NCI-H1436 treated with DMSO at 0.1 percent for 48 hours (cell line): ENCODE measurements around the gene TRPV6.

Source experiments
- DNase-seq: peaks from one replicate; lab custom pipeline; 2025; lab: John Stamatoyannopoulos, UW

Gene TRPV6

DNA sequence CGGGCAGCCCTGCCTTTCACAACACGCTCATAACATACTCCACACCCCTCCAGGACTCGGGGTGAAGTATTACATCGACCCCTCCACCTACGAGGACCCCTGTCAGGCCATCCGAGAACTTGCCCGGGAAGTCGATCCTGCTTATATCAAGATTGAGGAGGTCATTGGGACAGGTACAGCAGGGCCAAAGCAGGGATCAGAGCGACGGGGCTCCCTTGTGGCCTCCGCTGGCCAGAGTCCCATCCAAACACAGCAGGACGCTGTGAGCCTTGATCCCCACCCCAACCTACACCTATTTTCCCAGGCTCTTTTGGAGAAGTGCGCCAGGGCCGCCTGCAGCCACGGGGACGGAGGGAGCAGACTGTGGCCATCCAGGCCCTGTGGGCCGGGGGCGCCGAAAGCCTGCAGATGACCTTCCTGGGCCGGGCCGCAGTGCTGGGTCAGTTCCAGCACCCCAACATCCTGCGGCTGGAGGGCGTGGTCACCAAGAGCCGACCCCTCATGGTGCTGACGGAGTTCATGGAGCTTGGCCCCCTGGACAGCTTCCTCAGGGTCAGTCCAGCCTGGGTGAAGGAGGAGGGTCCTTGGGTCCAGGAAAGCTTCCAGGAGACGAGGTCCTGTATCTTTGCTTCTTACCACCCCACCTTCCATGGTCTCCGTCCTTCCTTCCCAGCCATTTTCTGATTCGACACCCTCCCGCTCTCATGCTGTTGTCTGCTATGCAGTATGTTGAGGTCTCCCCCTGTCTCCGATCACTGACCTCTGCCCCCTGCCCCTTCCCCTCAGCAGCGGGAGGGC lies 17.2 kb downstream of the TRPV6 start:
- DNase-seq, result no peak

DNA sequence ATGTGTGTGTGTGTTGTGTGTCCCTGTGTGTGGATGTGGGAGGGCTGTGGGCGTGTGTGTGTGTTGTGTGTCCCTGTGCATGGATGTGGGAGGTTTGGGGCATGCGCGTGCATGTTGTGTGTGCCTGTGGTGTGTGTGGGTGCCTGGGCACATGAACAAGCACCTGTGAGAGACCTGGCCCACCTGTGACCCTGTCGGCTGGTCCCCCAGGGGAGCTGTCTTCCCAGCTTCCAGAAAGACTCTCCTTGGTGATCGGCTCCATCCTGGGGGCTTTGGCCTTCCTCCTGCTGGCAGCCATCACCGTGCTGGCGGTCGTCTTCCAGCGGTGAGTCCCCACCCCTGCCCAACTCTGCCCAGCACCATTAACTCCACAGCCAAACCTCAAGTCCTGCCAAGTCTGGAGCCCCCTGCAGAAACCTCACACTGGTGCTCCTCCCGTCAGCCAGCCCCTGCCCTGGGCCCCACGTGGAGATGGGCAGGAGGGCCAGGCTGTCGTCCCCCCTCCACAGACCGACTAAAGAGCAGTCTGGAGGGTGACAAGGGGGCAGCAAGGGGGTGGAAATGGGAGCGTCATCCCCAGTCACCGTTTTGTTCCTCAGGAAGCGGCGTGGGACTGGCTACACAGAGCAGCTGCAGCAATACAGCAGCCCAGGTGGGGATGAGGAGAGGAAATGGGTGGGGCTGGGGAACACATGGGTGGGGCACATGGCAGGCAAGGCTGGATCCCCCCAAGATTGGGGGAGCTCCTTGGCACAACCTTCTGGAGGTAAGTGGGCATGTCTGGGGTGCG lies 18.0 kb downstream of the TRPV6 start:
- no peak for DNase-seq

DNA sequence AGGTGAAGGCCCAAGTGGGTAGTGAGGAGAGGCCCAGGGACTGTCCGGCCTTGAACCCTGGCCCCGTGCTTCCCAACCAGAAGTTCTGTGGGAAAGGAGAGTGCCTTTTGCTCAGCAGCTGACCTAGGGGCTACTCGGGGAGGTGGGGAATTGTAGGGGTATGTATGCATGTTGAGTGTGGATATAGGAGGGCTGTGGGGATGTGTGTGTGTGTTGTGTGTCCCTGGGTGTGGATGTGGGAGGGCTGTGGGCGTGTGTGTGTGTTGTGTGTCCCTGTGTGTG lies 18.5 kb downstream of the TRPV6 start:
- DNase-seq, result no peak

DNA sequence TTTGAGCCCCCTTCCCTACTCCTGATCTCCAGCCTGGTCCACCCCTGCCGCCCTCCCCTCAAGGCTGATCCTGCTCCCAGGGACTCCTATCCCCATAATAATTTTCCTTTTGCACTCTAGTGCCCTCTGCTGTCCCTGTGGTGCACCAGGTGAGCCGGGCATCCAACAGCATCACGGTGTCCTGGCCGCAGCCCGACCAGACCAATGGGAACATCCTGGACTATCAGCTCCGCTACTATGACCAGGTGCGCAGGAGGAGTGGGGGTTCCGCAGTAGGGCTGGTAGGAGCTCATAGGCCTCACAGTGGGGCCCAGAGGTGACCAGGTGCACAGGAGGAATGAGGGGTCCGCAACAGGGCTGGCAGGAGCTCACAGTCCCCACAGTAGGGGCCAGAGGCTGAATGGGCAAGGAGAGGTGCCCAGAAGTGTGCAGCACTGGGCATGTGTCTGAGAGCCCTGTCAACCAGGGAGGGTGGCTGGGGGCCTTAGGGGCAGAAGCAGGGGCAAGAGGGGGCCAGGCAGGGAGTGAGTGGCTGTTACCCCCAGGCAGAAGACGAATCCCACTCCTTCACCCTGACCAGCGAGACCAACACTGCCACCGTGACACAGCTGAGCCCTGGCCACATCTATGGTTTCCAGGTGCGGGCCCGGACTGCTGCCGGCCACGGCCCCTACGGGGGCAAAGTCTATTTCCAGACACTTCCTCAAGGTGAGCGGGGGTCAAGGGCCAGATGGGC lies 19.0 kb downstream of the TRPV6 start:
- no peak for DNase-seq

DNA sequence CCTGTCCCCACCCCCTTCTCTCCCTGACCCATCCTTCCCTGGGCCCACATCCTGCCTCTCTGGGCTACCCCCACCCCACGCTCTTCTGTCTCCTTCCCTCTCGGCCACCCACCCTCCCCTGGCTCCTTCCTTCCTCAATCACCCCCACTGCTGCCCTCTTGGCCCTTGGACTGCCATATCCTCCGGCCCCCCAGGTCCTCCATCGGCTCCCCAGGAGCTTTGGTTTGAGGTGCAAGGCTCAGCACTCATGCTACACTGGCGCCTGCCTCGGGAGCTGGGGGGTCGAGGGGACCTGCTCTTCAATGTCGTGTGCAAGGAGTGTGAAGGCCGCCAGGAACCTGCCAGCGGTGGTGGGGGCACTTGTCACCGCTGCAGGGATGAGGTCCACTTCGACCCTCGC lies 19.8 kb downstream of the TRPV6 start:
- DNase-seq, result no peak

DNA sequence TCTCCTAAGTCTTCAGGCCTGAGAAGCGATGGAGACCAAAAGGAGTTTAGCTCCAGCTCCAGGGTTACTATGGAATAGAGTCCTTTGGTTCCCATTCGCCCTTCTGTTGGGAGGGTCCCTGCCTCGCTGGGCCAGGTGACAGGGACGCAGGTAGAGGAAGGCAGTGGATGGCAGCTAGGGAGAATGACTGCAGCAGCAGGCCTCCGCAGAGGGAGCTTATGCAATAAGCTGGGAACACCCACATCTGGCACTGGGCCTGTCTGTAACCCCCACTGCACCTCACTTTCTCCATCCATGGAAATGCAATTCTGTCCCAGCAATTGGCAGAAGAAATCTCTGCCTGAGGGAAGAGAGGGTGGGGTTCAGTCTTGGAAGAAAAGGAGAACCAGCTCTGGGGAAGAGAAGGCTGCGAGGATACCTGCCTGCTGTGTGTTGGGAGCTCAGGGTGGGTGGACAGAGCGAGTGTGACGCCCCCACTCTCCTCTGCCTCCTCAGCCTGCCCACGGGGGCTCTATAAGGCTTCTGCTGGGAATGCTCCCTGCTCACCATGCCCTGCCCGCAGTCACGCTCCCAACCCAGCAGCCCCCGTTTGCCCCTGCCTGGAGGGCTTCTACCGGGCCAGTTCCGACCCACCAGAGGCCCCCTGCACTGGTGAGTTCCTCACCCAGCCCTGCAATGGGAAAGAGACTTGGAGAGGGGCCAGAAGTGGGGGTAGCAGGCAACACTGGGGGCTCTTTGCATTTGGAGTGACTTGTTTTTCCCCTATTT lies 20.4 kb downstream of the TRPV6 start:
- DNase-seq, result no peak

DNA sequence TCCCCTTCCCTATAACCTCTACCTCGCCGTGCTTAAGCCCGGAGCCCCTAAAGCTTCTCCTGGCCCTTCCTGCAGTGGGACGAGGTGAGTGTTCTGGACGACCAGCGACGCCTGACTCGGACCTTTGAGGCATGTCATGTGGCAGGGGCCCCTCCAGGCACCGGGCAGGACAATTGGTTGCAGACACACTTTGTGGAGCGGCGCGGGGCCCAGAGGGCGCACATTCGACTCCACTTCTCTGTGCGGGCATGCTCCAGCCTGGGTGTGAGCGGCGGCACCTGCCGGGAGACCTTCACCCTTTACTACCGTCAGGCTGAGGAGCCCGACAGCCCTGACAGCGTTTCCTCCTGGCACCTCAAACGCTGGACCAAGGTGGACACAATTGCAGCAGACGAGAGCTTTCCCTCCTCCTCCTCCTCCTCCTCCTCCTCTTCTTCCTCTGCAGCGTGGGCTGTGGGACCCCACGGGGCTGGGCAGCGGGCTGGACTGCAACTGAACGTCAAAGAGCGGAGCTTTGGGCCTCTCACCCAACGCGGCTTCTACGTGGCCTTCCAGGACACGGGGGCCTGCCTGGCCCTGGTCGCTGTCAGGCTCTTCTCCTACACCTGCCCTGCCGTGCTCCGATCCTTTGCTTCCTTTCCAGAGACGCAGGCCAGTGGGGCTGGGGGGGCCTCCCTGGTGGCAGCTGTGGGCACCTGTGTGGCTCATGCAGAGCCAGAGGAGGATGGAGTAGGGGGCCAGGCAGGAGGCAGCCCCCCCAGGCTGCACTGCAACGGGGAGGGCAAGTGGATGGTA lies 21.5 kb downstream of the TRPV6 start:
- DNase-seq, result no peak

DNA sequence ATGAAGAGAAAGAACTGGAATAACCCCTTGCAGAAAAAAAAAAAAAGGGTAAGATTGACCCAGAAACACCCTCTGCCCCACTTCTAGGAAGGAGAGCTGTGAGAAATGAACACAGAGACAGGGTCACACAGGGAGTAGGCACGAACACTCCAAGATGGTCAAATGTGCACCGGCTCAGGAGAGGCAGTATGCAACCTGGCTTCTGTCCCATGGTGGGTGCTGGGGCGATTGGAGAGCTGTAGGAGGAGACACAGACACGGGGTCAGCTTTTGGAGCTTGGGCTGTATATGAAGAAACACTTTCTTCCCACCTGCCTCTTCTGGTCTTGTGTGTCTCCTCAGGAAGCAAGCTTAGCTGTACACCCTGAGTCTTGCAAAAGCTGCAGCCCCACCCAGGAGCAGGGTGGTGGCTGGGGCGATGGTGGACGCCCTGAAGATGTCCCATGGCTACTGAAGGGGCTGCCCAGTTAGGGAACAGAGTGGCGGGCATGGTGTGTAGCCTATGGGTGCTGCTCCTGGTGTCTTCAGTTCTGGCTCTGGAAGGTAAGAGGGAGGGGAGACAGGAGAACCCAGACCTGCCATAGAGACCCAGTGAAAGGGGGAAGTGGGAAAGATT lies 22.7 kb downstream of the TRPV6 start:
- DNase-seq, result no peak

DNA sequence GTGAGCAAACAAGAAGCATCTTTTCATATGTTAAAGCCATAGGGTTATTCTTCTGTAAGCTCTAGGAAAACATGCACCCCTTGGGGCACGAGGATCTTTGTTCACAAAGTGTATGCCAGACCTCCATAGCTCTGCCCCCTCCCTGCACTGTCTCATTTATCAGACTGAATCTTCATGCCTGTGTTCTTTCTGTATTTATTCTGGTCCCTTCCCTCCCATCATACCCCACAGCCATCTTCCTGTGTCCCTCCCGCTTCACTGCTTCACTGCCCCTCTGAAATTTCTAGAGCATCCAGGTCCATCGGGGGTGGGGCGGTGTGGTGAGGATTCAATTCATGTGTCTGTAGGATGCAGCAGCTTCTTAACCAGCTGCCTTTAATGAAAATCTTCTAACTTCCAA lies 23.2 kb downstream of the TRPV6 start:
- DNase-seq, result no peak

DNA sequence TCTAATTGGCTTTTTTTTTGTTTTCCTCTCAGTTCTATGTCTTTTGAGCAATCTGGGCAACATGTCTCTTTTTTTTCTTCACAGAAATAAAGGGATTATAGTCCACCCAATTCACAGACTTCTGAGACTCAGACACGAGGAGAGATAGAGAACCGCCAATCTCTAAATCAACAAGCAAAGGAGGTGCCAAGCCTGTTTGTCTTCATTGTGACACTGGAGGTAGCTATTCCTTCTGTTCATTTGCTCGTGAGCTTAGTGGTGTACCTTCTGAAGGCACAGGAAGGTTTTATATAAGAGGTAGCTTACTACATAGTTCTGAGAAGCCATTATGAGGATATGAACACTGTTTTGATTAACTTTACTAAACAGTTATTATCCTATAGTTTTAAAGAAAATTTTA lies 24.6 kb downstream of the TRPV6 start:
- DNase-seq, result no peak

DNA sequence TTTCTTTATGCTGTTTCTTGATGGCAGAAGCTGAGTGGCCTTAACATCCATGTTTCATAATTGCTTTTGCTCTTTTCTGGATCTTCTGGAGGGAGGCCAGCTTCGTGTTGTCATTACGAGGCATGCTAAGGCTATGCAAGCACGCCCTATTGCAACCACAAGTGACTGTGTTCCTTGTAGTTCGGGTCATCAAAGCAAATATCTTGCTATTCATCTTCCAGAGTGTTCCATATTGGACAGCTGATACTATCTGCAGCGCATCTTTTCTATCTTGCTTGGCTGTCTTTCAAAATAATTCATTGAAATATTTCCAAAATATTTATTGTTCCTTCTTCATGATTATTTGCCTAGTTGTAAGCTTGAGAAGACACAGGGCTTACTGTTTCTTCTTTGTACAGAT lies 25.7 kb downstream of the TRPV6 start:
- no peak for DNase-seq

DNA sequence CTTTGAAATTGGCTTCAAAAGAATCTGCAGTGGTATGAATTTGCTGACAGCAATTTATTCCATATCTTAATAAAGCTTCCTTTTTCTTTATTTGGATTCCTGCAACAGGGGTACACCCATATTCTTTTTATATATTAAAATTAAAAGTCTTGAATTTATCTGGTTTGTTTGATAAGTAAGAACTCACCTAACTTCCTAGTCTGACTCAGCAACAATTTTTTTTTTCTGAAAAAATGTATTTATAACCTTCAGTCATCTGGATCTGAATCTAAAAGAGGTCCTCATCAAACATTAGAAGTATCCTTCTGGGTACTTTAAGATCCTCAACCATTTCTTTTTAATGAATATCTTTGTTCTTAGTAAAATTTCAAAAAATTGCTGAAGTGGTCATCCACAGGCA lies 26.1 kb downstream of the TRPV6 start:
- no peak for DNase-seq

DNA sequence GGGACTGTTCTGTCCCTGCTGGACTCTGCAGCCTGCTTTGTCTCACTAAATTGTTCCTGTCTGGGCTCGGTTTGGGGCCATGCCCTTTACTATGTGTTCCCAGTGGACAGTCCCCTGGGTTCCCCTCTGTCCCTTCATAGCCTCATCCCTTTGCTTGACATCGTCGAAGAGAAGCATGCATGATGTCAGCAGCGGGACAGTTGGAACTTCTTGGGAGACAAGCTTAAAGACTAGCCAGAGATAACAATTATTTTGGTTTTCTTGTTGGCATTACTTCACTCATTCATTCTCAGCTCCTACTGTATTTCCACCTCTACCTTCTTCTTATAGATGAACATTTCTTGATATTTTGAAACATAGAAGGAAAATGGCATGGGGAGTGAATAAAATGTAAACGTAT lies 27.9 kb downstream of the TRPV6 start:
- no peak for DNase-seq

DNA sequence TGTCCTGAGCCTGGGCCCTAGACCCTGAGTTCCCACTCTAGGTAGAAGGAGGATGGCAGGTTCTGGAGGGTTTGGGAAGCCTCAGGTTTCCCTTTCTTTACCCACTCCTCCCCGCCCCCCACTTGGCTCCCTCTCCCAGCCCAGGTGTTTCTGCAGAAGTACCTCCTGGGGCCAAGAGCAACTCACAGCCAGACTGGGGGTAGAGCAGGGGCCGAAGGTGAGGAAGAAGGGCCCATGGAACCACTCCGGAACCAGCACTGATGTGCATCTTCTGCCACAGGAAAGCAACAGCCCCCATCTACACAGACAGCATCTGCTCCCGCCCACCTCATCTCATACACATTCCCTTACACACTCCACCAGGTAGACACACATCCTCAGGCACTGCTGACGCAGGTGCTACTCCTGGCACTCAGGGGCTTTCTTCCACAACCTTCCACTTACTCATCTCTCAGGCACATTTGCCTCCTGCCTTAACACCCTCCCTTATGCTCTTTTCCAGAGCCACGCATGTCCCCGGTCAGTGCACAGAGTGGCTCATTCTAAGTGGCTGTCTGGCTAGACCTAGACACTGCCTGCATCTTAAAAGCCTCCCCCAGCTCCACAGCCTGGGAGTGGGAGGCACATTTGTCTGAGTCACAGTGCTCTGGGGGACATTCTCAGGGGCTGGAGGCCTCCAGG lies 28.8 kb downstream of the TRPV6 start:
- no peak for DNase-seq

DNA sequence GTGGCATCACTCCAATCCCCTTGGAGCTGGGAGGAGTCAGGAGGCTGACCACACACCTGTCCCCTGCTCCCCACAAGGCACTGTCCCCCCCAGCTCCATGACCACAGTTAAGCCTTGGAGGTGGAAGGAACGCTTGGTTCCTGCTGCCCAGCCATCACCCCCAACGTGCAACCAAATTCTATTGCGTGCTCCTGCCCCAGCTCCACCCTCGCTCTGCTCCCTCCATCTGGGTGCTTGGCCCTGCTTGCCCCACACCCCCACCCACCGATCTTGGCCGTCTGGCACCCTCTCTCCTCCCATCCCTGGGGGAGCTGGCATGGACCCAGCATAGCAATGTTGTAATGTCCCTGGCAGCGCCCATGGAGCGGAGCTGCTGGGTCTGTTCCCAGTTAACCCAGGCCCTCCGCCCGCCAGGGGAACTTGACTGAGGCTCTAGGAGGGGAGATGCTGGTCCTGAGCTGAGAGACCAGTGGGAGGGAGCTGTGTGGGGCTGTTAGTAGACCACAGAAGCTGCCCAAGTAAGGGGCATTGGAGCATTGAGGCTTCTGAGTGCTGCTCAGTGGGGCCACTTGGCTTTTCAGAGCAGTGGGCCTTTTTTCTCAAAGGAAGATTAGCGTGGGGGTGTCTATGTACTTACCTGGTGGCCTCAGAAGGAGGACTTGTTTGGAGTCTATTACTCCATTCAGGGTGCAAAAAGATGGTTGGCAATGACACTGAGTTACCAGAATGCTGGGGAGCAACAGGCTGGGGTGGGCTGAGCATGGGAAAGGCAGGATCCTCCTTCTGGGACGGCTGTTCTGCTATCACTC lies 29.6 kb downstream of the TRPV6 start:
- DNase-seq, result no peak

DNA sequence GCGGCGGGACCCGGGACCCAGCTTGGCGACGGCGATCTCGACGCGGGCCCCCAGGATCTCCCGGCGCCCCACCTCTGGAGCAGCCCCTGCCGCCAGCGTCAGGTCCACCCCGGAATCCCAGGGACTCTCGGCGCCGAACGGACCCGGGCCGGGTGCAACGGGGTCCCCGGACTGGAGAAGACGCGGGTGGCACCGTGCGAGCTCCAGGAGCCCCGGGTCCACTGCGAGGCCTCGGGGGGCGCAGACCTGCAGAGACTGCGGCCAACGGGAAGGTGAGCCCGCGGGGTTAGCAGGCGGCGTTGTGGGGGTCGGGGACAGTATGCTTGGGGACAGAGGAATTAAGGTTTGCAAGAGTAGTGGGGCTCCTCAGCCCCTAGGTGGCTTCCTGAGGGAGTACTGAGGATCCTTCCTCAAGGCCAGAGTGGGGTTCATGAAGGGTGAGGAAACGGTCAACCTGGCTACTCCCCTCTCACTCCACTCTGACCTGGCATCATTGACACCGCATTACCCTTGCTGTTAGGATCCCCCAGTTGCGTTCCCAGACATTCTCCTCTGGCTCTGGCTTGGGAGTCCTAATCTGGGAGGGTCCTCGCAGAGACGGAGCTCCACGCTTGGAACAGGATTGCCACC lies 30.3 kb downstream of the TRPV6 start:
- no peak for DNase-seq

DNA sequence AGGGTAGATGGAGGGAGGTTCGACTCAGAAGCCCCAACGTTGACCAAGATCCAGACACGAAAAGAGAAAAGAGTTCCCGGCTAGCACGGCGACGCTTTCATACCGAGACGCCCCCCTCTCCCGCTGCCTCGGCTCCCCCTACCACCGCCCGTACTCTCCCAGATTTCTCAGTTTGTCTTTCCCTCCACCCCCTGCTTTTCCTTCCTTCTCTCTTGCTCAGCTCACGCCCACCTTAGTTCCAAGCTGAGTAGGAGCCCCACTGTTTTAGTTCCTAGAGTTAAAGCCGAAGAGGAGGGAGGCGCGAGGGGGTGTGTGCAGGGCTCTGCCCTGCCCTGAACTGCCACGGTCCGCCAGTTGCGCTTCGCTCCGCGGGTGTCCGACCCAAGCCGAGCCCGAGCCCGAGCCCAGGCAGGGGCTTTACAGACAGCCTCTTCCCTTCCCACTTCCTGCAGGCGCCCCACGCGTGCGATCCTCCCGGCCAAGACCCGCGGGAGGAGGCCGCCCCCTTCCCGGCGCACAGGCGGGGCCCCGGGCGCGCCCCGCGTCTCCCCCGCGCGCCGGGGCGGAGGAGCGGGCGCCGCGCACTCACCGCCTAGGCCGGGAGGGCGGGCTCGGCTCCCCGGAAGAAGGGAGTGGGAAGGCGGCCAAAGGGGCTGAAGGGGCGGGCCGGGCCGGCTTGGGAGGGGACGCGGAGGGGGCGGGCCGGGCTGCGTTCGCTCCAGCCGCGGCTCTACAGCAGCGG lies 31.0 kb downstream of the TRPV6 start, which contains the start of gene EPHB6:
Gene EPHB6, plus strand, starts transcription at position 705 of the 742 bp plus-strand sequence. CDS start 8,152 bp downstream, outside the sequence.
- DNase-seq, result no peak

DNA sequence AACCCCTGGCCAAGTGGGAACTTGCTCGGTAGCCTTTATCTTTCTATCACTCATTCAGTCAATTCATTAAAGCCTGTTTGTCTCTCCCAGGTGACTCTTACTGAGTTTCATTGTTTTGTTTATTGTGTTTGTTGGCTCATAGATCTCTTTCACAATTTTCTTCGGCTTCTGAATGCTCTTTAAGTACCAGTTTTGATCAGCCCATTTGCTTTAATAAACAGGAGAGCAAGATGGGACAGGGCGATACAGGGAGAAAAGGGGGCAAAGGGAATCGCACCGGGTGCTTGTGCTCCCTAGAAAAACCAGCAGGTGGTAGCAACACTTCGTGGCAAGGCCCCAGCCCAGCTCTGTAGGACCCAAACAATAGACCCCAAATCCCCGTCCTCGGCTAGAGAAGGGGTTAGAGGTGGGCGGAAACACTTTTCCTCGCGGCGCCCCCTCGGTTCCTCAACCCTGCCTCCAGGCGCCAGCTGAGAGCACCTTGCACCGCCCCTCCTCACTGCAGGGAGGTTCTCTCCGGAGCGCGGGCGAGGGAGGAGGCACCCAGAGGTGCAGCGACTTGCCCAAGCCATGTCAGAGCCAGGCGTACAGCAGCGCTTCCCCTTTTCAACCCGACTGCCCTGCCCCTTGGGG lies 31.7 kb downstream of the TRPV6 start:
- DNase-seq, result no peak
